Measurements from ENCODE around the gene RNF150. TPM values are rescaled to one million over a fixed set of nuclear protein-coding genes. Genes with fewer than 3 reads are reported as not detected.

The RNF150 gene
- total RNA-seq, 1 donor, result under 0.01 TPM

GRCh38 chr4:140856621-140857062 lies 276.6 kb downstream of the RNF150 start:
- H3K4me3 ChIP-seq (ENCODE audit: low read length), result no peak overlapping the region
- no peaks in the 10 kb centered on the region for H3K4me1 ChIP-seq (ENCODE audit: insufficient read depth, low read length)
- H3K9me3 ChIP-seq (ENCODE audit: low read depth, low read length), result no peaks in the 10 kb centered on the region
- peaks cover 3% of the 10 kb centered on the region for H3K27me3 ChIP-seq (ENCODE audit: insufficient read depth, low read length)

GRCh38 chr4:140854168-140854567 lies 279.1 kb downstream of the RNF150 start:
- H3K9me3 ChIP-seq (ENCODE audit: low read depth, low read length), result no peaks in the 10 kb centered on the region
- no peak overlapping the region for H3K4me3 ChIP-seq (ENCODE audit: low read length)
- peaks cover 4% of the 10 kb centered on the region for H3K4me1 ChIP-seq (ENCODE audit: insufficient read depth, low read length)
- H3K27me3 ChIP-seq (ENCODE audit: insufficient read depth, low read length), result peaks cover 3% of the 10 kb centered on the region

- Histone ChIP-seq H3K4me1 (ENCODE audit: insufficient read depth, low read length) (peaks cover 4% of the 10 kb centered on the region), H3K9me3 (ENCODE audit: low read depth, low read length) (no peaks in the 10 kb centered on the region), H3K4me3 (ENCODE audit: low read length) (no peak overlapping the region), H3K27me3 (ENCODE audit: insufficient read depth, low read length) (peaks cover 6% of the 10 kb centered on the region)
These were observed 281.5 kb downstream of the RNF150 start for GRCh38 chr4:140851804-140852203.

GRCh38 chr4:140851032-140851636 lies 282.1 kb downstream of the RNF150 start:
- no peaks in the 10 kb centered on the region for H3K9me3 ChIP-seq (ENCODE audit: low read depth, low read length)
- H3K4me3 ChIP-seq (ENCODE audit: low read length), result no peak overlapping the region
- peaks cover 4% of the 10 kb centered on the region for H3K4me1 ChIP-seq (ENCODE audit: insufficient read depth, low read length)
- H3K27me3 ChIP-seq (ENCODE audit: insufficient read depth, low read length), result peaks cover 9% of the 10 kb centered on the region

- H3K4me1 ChIP-seq (ENCODE audit: insufficient read depth, low read length), result peaks cover 4% of the 10 kb centered on the region
- no peaks in the 10 kb centered on the region for H3K9me3 ChIP-seq (ENCODE audit: low read depth, low read length)
- peaks cover 9% of the 10 kb centered on the region for H3K27me3 ChIP-seq (ENCODE audit: insufficient read depth, low read length)
- H3K4me3 ChIP-seq (ENCODE audit: low read length), result no peak overlapping the region
These were observed 283.7 kb downstream of the RNF150 start for GRCh38 chr4:140849526-140849925.

GRCh38 chr4:140846736-140847135 lies 286.5 kb downstream of the RNF150 start:
- Histone ChIP-seq H3K9me3 (ENCODE audit: low read depth, low read length) (no peaks in the 10 kb centered on the region), H3K4me3 (ENCODE audit: low read length) (no peak overlapping the region), H3K4me1 (ENCODE audit: insufficient read depth, low read length) (peaks cover 4% of the 10 kb centered on the region), H3K27me3 (ENCODE audit: insufficient read depth, low read length) (peaks cover 7% of the 10 kb centered on the region)

- peaks cover 7% of the 10 kb centered on the region for H3K27me3 ChIP-seq (ENCODE audit: insufficient read depth, low read length)
- H3K4me1 ChIP-seq (ENCODE audit: insufficient read depth, low read length), result no peaks in the 10 kb centered on the region
- no peaks in the 10 kb centered on the region for H3K9me3 ChIP-seq (ENCODE audit: low read depth, low read length)
- no peak overlapping the region for H3K4me3 ChIP-seq (ENCODE audit: low read length)
These were observed 289.2 kb downstream of the RNF150 start for GRCh38 chr4:140844061-140844460.

- H3K9me3 ChIP-seq (ENCODE audit: low read depth, low read length), result no peaks in the 10 kb centered on the region
- no peak overlapping the region for H3K4me3 ChIP-seq (ENCODE audit: low read length)
- no peaks in the 10 kb centered on the region for H3K27me3 ChIP-seq (ENCODE audit: insufficient read depth, low read length)
These were observed 292.1 kb downstream of the RNF150 start for GRCh38 chr4:140841186-140841585.

GRCh38 chr4:140839888-140840790 lies 293.1 kb downstream of the RNF150 start:
- H3K4me1 ChIP-seq (ENCODE audit: insufficient read depth, low read length), result peaks cover 7% of the 10 kb centered on the region
- H3K9me3 ChIP-seq (ENCODE audit: low read depth, low read length), result no peaks in the 10 kb centered on the region
- no peaks in the 10 kb centered on the region for H3K27me3 ChIP-seq (ENCODE audit: insufficient read depth, low read length)
- H3K4me3 ChIP-seq (ENCODE audit: low read length), result no peak overlapping the region

More at GRCh38 chr4:140841186-140841585, 292.1 kb downstream of the RNF150 start:
- peaks cover 4% of the 10 kb centered on the region for H3K4me1 ChIP-seq (ENCODE audit: insufficient read depth, low read length)

GRCh38 chr4:140839406-140839805 lies 293.9 kb downstream of the RNF150 start:
- no peak overlapping the region for H3K4me3 ChIP-seq (ENCODE audit: low read length)
- no peaks in the 10 kb centered on the region for H3K9me3 ChIP-seq (ENCODE audit: low read depth, low read length)
- H3K4me1 ChIP-seq (ENCODE audit: insufficient read depth, low read length), result peaks cover 8% of the 10 kb centered on the region
- no peaks in the 10 kb centered on the region for H3K27me3 ChIP-seq (ENCODE audit: insufficient read depth, low read length)

GRCh38 chr4:140837736-140838135 lies 295.5 kb downstream of the RNF150 start:
- H3K4me1 ChIP-seq (ENCODE audit: insufficient read depth, low read length), result peaks cover 8% of the 10 kb centered on the region
- no peaks in the 10 kb centered on the region for H3K9me3 ChIP-seq (ENCODE audit: low read depth, low read length)
- H3K4me3 ChIP-seq (ENCODE audit: low read length), result no peak overlapping the region
- no peaks in the 10 kb centered on the region for H3K27me3 ChIP-seq (ENCODE audit: insufficient read depth, low read length)

GRCh38 chr4:140834839-140835495 lies 298.3 kb downstream of the RNF150 start:
- Histone ChIP-seq H3K4me1 (ENCODE audit: insufficient read depth, low read length) (peaks cover 9% of the 10 kb centered on the region), H3K4me3 (ENCODE audit: low read length) (no peak overlapping the region), H3K9me3 (ENCODE audit: low read depth, low read length) (no peaks in the 10 kb centered on the region), H3K27me3 (ENCODE audit: insufficient read depth, low read length) (no peaks in the 10 kb centered on the region)

- Histone ChIP-seq H3K4me3 (ENCODE audit: low read length) (no peak overlapping the region), H3K4me1 (ENCODE audit: insufficient read depth, low read length) (peaks cover 19% of the 10 kb centered on the region), H3K27me3 (ENCODE audit: insufficient read depth, low read length) (no peaks in the 10 kb centered on the region), H3K9me3 (ENCODE audit: low read depth, low read length) (no peaks in the 10 kb centered on the region)
These were observed 300.0 kb downstream of the RNF150 start for GRCh38 chr4:140833280-140833679.

- Histone ChIP-seq H3K27me3 (ENCODE audit: insufficient read depth, low read length) (no peaks in the 10 kb centered on the region), H3K4me1 (ENCODE audit: insufficient read depth, low read length) (peaks cover 11% of the 10 kb centered on the region), H3K9me3 (ENCODE audit: low read depth, low read length) (no peaks in the 10 kb centered on the region), H3K4me3 (ENCODE audit: low read length) (no peak overlapping the region)
These were observed 303.4 kb downstream of the RNF150 start for GRCh38 chr4:140829825-140830224.

GRCh38 chr4:140826701-140827027 lies 306.6 kb downstream of the RNF150 start:
- H3K4me3 ChIP-seq (ENCODE audit: low read length), result no peak overlapping the region
- H3K4me1 ChIP-seq (ENCODE audit: insufficient read depth, low read length), result peaks cover 11% of the 10 kb centered on the region
- no peaks in the 10 kb centered on the region for H3K27me3 ChIP-seq (ENCODE audit: insufficient read depth, low read length)
- no peaks in the 10 kb centered on the region for H3K9me3 ChIP-seq (ENCODE audit: low read depth, low read length)
